CD4-positive, alpha-beta memory T cell (primary cell): Measurements from ENCODE around the gene MYO7B. TPM values are rescaled to one million over a fixed set of nuclear protein-coding genes. Genes with fewer than 3 reads are reported as not detected.
A peak's percentile ranks its signal among the peaks of the same experiment; 100 is the strongest.
"Not testable (repeated sequence)": the region's sequence is repeated elsewhere in the genome, so short reads cannot be mapped to it uniquely, and the experiment has no call there.

Experiments
- CTCF ChIA-PET: fragments of 350-600 bp; sonication (Branson Sonifier 250); formaldehyde crosslinking; loops from one replicate; lab custom pipeline; 2021; ENCODE audit warnings: inconsistent platforms; ENCODE audit not compliant: partially characterized antibody; lab: Charles Lee
- POLR2A ChIA-PET: fragments of 350-600 bp; sonication (Branson Sonifier 250); formaldehyde crosslinking; loops from one replicate; lab custom pipeline; 2021; ENCODE audit not compliant: partially characterized antibody; lab: Charles Lee
- DNase-seq, 5 donors: peaks; one replicate each; pipeline versions ENCODE4 v3.0.0 to v3.0.0-alpha.2; 2020 to 2022; ENCODE audit warnings: mixed read lengths in 1 of 5
- H3K27ac ChIP-seq: one replicate; pipeline ENCODE4 v1.7.0; 2013; ENCODE audit warnings: low read depth, low read length
- H3K27me3 ChIP-seq: 2 replicates; pipeline ENCODE4 v1.7.0; 2013; ENCODE audit warnings: mild to moderate bottlenecking, low read length, moderate library complexity; ENCODE audit not compliant: insufficient read depth
- H3K36me3 ChIP-seq: 2 replicates; pipeline ENCODE4 v1.7.0; 2013; ENCODE audit warnings: mild to moderate bottlenecking, low read length, moderate library complexity; ENCODE audit not compliant: insufficient read depth
- H3K4me1 ChIP-seq: 2 replicates; pipeline ENCODE4 v1.7.0; 2013; ENCODE audit warnings: mild to moderate bottlenecking, low read length, moderate library complexity; ENCODE audit not compliant: insufficient read depth
- H3K4me3 ChIP-seq, 2 donors: one replicate each; pipeline ENCODE4 v1.7.0; 2013; ENCODE audit warnings: low read length in 2 of 2, mild to moderate bottlenecking in 1 of 2
- H3K9me3 ChIP-seq, 2 donors: one replicate each; pipeline ENCODE4 v1.7.0; 2013; ENCODE audit warnings: low read length in 2 of 2, control low read depth in 1 of 2; ENCODE audit not compliant: control insufficient read depth in 1 of 2
- H3K27ac Mint-ChIP-seq, 7 donors: one replicate each; pipeline ENCODE4 v1.8.0; 2020 to 2021; ENCODE audit warnings: mixed read lengths in 7 of 7, mild to moderate bottlenecking in 6 of 7, inconsistent platforms in 3 of 7, moderate library complexity in 3 of 7
- H3K27me3 Mint-ChIP-seq, 2 donors: one replicate each; pipeline ENCODE4 v1.8.0; 2020 to 2021; ENCODE audit warnings: mixed read lengths in 2 of 2
- H3K36me3 Mint-ChIP-seq, 2 donors: one replicate each; pipeline ENCODE4 v1.8.0; 2020 to 2021; ENCODE audit warnings: mixed read lengths in 2 of 2, inconsistent platforms in 1 of 2, mild to moderate bottlenecking in 1 of 2
- H3K4me1 Mint-ChIP-seq, 4 donors: one replicate each; pipeline ENCODE4 v1.8.0; 2020 to 2021; ENCODE audit warnings: mixed read lengths in 4 of 4, mild to moderate bottlenecking in 1 of 4
- H3K4me3 Mint-ChIP-seq, 8 donors: one replicate each; pipeline ENCODE4 v1.8.0; 2020 to 2021; ENCODE audit warnings: mixed read lengths in 8 of 8, mild to moderate bottlenecking in 7 of 8, moderate library complexity in 6 of 8, inconsistent platforms in 3 of 8
- H3K9me3 Mint-ChIP-seq, 8 donors: one replicate each; pipeline ENCODE4 v1.8.0; 2020 to 2021; ENCODE audit warnings: mixed read lengths in 8 of 8, mild to moderate bottlenecking in 5 of 8, inconsistent platforms in 3 of 8, moderate library complexity in 1 of 8
- intact Hi-C: fragments of 100-400 bp; cut with micrococcal nuclease; formaldehyde crosslinking; loops from one replicate; pipeline ENCODE4 v1.15.1; 2023
- polyA plus RNA-seq, 2 donors: library from polyadenylated mRNA; unstranded; fragments of 300-500 nt; fragmentation: Illumina TruSeq; gene quantifications; one replicate each; pipeline ENCODE4 v1.2.3, GENCODE V29; 2021
- total RNA-seq, 2 experiments: library from RNA; stranded (reverse); gene quantifications; one replicate each; pipeline ENCODE4 v1.2.3, GENCODE V29; 2021

Gene MYO7B
- total and polyA plus RNA-seq, 4 experiments from 2014 or later = not detected

DNA sequence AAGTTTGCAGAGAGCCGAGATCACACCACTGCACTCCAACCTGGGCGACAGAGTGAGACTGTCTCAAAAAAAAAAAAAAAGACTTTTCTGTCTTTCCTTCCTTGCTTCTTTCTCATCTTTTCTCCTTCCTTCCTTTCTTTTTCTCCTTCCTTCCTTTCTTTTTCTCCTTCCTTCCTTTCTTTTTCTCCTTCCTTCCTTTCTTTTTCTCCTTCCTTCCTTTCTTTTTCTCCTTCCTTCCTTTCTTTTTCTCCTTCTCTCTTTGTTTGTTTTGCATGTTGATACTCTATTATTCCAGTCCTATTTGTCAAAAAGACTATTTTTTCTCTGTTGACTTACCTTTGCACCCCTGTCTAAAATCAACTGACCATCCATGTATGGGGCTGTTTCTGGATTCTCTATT lies 36.9 kb downstream of the MYO7B start:
- H3K4me1 Mint-ChIP-seq, H3K27ac ChIP-seq, intact Hi-C loops, H3K4me1 ChIP-seq, H3K27me3 Mint-ChIP-seq, H3K9me3 Mint-ChIP-seq, H3K27ac Mint-ChIP-seq, CTCF ChIA-PET, H3K36me3 Mint-ChIP-seq, H3K4me3 ChIP-seq, H3K9me3 ChIP-seq, H3K27me3 ChIP-seq, H3K4me3 Mint-ChIP-seq, DNase-seq, POLR2A ChIA-PET, H3K36me3 ChIP-seq: not testable (repeated sequence)

DNA sequence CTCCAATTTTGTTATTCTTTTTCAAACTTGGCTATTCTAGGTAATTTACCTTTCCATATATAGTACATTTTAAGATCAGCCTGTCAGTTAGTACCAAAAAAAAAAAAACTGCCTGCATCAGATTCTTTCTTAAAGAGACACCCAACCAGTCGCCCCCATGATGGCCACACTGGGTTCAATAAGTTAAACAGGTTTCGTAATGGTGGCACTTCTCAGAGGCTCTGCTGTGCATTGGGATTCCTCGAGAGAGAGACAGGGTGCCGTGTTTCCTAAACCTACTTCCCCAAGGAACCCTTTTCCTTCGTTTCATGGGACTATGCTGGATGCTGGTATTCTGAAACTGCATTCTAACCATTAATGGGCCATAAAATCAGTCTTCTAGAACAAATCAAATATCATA lies 37.4 kb downstream of the MYO7B start:
- Histone ChIP-seq H3K4me3 (no peak overlapping the region), H3K4me1 (no peaks in the 10 kb centered on the region), H3K36me3 (no peaks in the 10 kb centered on the region), H3K27ac (no peak overlapping the region), H3K9me3 (no peaks in the 10 kb centered on the region), H3K27me3 (no peaks in the 10 kb centered on the region)
- ChIA-PET CTCF (no interaction called here), POLR2A (no interaction called here)
- no peak for DNase-seq
- H3K9me3 Mint-ChIP-seq = no peaks in the 10 kb centered on the region
- intact Hi-C loops = no loop called here
- peaks cover 3 to 10% (median 6%) of the 10 kb centered on the region in 4 donors for H3K4me1 Mint-ChIP-seq
- no peaks in the 10 kb centered on the region for H3K36me3 Mint-ChIP-seq
- no peak overlapping the region for H3K4me3 Mint-ChIP-seq
- H3K27me3 Mint-ChIP-seq = no peaks in the 10 kb centered on the region
- H3K27ac Mint-ChIP-seq = no peak overlapping the region

DNA sequence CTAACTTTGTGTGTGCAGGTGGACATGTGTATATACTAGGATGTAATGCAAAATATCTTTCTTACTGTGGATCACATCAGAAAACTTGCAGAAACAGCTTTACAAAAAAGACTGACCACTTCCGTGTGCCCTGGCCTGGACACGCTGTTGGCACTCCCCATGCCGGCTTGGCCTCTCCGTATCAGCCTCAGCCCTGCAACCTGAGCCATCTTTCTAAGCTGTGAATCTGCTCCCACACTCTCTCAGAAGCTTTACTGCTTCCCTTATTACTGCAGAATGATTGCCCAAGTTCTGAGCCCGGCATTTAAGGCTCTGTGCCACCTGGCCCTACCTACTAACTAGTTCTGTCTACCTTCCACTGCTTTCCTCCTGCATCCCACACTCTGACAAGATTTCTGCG lies 37.8 kb downstream of the MYO7B start:
- Mint-ChIP-seq H3K27me3 (no peaks in the 10 kb centered on the region), H3K27ac (no peak overlapping the region), H3K36me3 (no peaks in the 10 kb centered on the region), H3K4me3 (no peak overlapping the region), H3K9me3 (no peaks in the 10 kb centered on the region), H3K4me1 (peaks cover 3 to 10% (median 6%) of the 10 kb centered on the region in 4 donors)
- ChIA-PET CTCF (no interaction called here), POLR2A (no interaction called here)
- no peak for DNase-seq
- Histone ChIP-seq H3K4me1 (no peaks in the 10 kb centered on the region), H3K36me3 (no peaks in the 10 kb centered on the region), H3K9me3 (no peaks in the 10 kb centered on the region), H3K27me3 (no peaks in the 10 kb centered on the region), H3K4me3 (no peak overlapping the region), H3K27ac (no peak overlapping the region)
- intact Hi-C loops = no loop called here

DNA sequence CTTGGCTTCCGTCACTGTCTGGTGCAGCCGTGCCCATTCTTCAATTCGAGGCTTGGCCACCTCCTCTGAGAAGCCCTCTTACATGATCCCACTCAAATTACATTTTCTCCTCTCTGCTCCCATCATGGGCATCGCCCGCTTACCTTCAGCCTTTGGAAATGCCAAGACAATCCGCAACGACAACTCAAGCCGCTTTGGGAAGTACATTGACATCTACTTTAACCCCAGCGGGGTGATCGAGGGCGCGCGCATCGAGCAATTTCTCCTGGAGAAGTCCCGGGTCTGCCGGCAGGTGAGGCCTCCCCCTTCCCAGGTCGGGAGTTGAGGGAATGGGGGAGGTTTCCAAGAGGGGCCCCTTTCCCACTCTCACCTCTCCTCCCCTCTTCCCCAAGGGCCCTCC lies 38.3 kb downstream of the MYO7B start:
- Mint-ChIP-seq H3K36me3 (no peaks in the 10 kb centered on the region), H3K9me3 (no peaks in the 10 kb centered on the region), H3K4me3 (no peak overlapping the region), H3K27me3 (no peaks in the 10 kb centered on the region), H3K27ac (no peak overlapping the region), H3K4me1 (peaks cover 3 to 10% (median 6%) of the 10 kb centered on the region in 4 donors)
- H3K27ac ChIP-seq = no peak overlapping the region
- CTCF ChIA-PET = interaction anchor here (1.4 kb wide), 1 partner anchor 10 kb away, joined by 3 read pairs; no protein-coding TSS in a partner anchor
- no peaks in the 10 kb centered on the region for H3K9me3 ChIP-seq
- DNase-seq = no peak
- no peaks in the 10 kb centered on the region for H3K27me3 ChIP-seq
- POLR2A ChIA-PET = no interaction called here
- intact Hi-C loops = no loop called here
- no peaks in the 10 kb centered on the region for H3K36me3 ChIP-seq
- H3K4me1 ChIP-seq = no peaks in the 10 kb centered on the region
- no peak overlapping the region for H3K4me3 ChIP-seq

DNA sequence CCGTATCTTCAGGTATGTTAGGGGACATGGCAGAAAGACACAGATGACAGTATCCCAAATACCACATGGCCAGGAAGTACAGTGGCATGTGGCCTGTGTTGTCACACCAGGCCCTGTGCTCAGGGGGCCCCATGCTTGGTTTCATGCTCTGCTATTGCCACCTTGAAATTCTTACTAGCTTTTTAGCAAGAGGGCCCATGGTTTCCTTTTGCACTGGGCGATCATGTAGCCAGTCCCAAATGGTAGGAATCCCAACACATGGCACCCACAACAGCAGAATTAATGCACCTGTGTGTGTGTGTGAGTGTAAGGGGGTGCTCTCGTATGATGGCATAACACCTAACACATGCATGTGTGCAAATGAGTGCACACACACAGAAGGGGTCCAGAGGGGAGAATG lies 39.2 kb downstream of the MYO7B start:
- H3K27ac Mint-ChIP-seq = no peak overlapping the region
- intact Hi-C loops = no loop called here
- H3K4me3 Mint-ChIP-seq = no peak overlapping the region
- CTCF ChIA-PET = interaction anchor here (1.4 to 2.0 kb wide), 2 partner anchors 11 to 75 kb away, joined by 3 to 4 read pairs; no protein-coding TSS in a partner anchor
- Histone ChIP-seq H3K9me3 (no peaks in the 10 kb centered on the region), H3K4me3 (no peak overlapping the region), H3K27me3 (no peaks in the 10 kb centered on the region), H3K27ac (no peak overlapping the region), H3K36me3 (no peaks in the 10 kb centered on the region), H3K4me1 (no peaks in the 10 kb centered on the region)
- no peak for DNase-seq
- peaks cover 3 to 10% (median 6%) of the 10 kb centered on the region in 4 donors for H3K4me1 Mint-ChIP-seq
- no peaks in the 10 kb centered on the region for H3K36me3 Mint-ChIP-seq
- no peaks in the 10 kb centered on the region for H3K27me3 Mint-ChIP-seq
- POLR2A ChIA-PET = no interaction called here
- H3K9me3 Mint-ChIP-seq = no peaks in the 10 kb centered on the region

DNA sequence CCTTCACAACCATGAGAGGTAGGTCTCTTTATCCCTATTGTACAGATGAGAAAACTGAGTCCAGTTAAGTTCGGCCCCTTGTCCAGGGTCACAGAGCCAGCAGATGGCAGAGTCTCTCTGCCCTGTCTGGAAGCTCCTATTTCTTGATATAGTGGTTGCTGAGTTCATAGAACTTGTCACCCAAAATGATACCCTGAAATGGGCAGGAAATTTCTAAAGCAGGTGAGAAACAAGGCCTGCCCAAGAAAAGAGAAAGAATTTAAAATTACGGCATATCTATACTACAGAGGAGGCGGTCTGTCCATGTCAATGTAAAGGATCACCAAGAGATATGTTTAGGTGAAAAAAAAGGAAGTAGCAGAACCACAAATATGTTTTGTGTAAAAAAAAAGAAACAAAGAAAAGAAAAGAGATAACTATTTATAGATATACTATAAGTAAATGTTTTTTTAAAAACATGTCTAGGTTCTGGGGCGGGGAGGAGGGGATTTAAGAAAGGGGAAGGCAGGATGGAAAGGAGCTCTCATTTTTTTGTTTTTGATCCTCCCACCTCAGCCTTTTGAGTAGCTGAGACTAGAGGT lies 39.8 kb downstream of the MYO7B start:
- CTCF ChIA-PET = interaction anchor here (1.4 to 2.0 kb wide), 2 partner anchors 12 to 74 kb away, joined by 3 to 4 read pairs; no protein-coding TSS in a partner anchor
- no peaks in the 10 kb centered on the region for H3K9me3 Mint-ChIP-seq
- H3K27me3 Mint-ChIP-seq = no peaks in the 10 kb centered on the region
- no peaks in the 10 kb centered on the region for H3K36me3 Mint-ChIP-seq
- H3K4me1 Mint-ChIP-seq = peaks cover 3 to 10% (median 6%) of the 10 kb centered on the region in 4 donors
- POLR2A ChIA-PET = no interaction called here
- H3K4me1 ChIP-seq = no peaks in the 10 kb centered on the region
- no peak for DNase-seq
- no peak overlapping the region for H3K4me3 Mint-ChIP-seq
- H3K27ac ChIP-seq = no peak overlapping the region
- no peaks in the 10 kb centered on the region for H3K36me3 ChIP-seq
- H3K4me3 ChIP-seq = no peak overlapping the region
- H3K27me3 ChIP-seq = no peaks in the 10 kb centered on the region
- intact Hi-C loops = no loop called here
- H3K27ac Mint-ChIP-seq = peak overlapping the region in 1 of 7 donors; percentile 21
- H3K9me3 ChIP-seq = no peaks in the 10 kb centered on the region

DNA sequence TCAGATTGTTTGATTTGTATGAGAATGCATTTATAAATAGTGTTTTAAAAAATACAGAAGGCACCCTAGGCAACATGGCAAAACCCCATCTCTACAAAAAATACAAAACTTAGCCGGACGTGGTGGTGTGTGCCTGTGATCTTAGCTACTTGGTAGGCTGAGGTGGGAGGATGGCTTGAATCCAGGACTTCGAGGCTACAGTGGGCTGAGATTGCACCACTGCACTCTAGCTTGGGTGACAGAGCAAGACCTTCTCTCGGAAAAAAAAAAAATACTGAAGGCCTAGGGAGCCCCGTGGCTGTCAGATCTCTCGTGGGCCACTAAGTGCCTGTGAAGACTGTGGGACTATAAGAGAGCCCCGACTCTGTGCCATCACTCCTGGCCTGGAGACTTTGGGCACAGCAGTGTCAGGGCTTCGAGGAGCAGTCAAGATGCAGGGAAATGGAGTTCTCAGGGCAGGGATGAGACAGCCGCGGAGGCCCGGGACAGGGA lies 40.5 kb downstream of the MYO7B start:
- Histone ChIP-seq H3K36me3 (no peaks in the 10 kb centered on the region), H3K9me3 (no peaks in the 10 kb centered on the region), H3K27ac (no peak overlapping the region), H3K4me1 (no peaks in the 10 kb centered on the region), H3K4me3 (no peak overlapping the region), H3K27me3 (no peaks in the 10 kb centered on the region)
- no peak overlapping the region for H3K4me3 Mint-ChIP-seq
- intact Hi-C loops = no loop called here
- peaks cover 3 to 10% (median 6%) of the 10 kb centered on the region in 4 donors for H3K4me1 Mint-ChIP-seq
- ChIA-PET POLR2A (no interaction called here), CTCF (interaction anchor here (2.0 kb wide), 1 partner anchor 74 kb away, joined by 4 read pairs; no protein-coding TSS in a partner anchor)
- H3K27ac Mint-ChIP-seq = no peak overlapping the region
- no peaks in the 10 kb centered on the region for H3K36me3 Mint-ChIP-seq
- no peak for DNase-seq
- no peaks in the 10 kb centered on the region for H3K27me3 Mint-ChIP-seq
- H3K9me3 Mint-ChIP-seq = no peaks in the 10 kb centered on the region
